Activated naive CD8-positive, alpha-beta T cell treated with anti-CD3 and anti-CD28 coated beads, Interleukin-2, amount 50 U/mL, for 16 hours (primary cell): ENCODE results near the gene LINC00632.
"Not testable (repeated sequence)": the region's sequence is repeated elsewhere in the genome, so short reads cannot be mapped to it uniquely, and the experiment has no call there.

Source experiments
- DNase-seq: peaks from one replicate; pipeline ENCODE4 v3.0.0-alpha.2; 2020; ENCODE audit warnings: low read depth, low spot score

Gene LINC00632

GRCh38 chrX:140709421-140709846 is at the start of gene LINC00632:
LINC00632 (plus strand) TSS chrX:140709759.
- no peak for DNase-seq

DNA sequence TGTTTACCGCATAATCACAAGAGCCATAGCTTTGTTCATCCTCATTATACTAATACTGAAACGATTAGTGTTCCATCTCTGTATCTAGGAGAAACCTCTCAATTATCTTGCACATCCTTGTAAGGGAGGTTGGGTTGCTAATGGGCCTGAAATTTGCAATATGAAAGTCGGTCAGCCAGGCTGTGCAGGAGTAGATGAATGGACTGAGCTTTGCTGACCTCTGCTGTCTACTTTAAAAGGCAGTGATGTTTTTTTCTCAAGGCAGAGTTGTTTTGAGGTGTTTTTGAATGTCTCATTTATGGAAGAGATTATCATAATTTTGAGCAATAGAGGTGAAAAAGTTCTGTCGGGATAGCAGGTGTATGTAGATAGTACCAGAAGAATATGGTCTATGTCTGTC is 47.9 kb upstream of the LINC00632 start:
- DNase-seq, result no peak

DNA sequence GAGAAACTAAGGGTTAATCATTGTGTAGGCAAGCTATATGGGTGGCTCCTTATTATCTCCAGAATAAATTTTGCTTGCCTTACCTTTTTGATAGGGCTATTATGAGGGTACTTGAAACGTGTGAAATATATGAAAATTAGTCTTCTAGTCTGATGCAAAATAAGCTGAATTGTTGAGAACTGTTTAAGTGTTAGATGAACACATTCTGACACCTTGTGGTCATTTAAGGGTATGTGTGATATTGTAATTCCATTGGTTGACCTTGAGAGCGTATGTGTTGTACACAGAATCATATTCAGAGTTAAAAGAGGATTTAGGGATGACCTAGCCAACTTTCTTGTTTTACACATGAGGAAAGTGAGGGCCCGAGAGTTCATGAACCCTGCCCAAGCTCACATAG is 44.6 kb upstream of the LINC00632 start:
- DNase-seq, result no peak

DNA sequence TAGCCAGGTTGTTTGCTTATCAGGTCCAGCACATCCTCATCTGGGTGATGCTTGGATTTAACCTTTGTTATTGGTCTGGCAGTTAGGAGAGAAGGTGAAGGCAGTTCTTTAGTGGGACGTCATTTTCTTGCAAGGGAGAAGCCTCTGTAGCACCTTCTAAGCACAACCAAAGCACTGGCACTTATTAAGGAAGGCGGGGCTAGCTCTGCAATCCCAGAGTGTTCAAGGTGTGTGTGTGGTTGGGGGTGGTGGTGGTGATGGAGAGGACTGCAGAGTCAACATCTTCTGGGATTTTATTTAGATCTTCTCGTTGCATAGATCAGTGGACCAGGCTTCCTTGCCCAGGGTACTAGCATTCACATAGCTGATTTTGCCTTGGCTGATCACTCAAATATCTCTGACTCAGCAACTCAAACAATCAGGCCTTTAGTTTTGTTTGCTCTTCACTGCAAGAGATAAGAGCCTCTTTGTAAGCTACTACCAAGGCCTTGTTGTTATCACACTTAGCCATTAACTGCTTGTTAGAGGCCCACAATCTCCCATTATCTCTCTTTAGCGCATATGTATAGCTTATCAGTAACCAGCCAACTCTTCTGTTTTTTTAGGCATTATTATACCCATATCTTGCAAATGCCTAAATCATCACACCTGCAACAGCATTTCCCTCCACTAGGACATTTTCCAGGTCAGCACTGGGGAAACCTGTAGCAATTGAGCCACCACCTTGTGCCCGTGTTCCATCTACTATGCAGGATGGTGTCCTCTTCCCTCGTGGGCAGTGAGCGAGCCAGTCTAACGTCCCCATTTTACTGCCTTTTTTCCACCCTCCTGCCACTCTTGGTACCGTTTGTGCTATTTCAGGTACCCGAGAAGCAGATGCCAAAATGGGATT is 36.5 kb upstream of the LINC00632 start:
- no peak for DNase-seq

DNA sequence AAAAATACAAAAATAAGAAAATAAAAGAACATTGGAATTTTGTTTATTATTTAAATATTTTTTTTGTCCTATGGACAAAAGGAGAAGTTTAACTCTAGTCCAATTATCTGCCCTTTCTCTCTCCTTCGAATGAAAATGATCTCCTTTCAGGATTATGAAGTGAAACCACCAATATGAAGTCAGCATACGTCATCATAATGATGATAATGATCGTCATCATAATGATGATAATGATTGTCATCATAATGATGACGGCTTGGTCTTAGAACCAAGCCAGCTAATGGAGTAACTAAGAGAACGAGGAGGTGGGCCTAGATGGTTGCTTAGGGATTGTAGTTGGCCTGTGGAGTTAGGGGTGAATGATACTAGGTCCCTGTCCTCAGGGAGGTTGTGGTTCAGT is 21.9 kb upstream of the LINC00632 start:
- no peak for DNase-seq

DNA sequence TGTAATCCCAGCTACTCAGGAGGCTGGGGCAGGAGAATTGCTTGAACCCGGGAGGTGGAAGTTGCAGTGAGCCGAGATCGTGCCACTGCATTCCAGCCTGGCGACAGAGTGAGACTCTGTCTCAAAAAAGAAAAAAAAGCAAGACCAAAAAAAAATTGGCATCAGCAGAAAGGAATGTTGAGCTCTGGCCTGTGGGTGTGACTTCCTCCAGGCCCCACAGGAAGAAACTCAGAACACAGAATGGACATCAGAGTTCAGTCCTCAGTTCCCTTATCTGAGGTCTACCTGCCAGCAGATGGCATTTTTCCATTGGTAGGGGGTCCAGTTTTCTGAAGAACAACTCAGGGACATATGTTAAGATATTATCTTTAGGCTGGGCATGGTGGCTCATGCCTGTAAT is 18.0 kb upstream of the LINC00632 start:
- DNase-seq, result not testable (repeated sequence)

- no peak for DNase-seq
Measured at GRCh38 chrX:140697618-140698017, 11.9 kb upstream of the LINC00632 start.

DNA sequence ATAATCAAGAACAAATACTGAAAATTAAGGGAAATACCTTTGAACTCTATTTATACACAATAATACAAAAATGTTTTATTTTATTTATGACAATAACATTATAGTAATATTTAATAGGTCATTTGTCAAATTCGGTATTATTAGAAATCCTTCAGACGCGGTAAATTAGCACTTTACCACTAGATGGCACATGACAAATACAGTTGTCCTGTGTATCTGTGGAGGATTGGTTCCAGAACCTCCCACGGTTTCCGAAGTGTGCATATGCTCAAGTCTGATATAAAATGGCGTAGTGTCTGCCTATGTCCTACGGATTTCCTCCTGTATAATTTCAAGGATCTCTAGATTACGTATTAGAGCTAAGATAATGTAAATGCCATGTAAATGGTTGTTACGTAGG is 8.1 kb upstream of the LINC00632 start:
- no peak for DNase-seq

- no peak for DNase-seq
Measured at GRCh38 chrX:140710710-140711109, 1.2 kb downstream of the LINC00632 start.

DNA sequence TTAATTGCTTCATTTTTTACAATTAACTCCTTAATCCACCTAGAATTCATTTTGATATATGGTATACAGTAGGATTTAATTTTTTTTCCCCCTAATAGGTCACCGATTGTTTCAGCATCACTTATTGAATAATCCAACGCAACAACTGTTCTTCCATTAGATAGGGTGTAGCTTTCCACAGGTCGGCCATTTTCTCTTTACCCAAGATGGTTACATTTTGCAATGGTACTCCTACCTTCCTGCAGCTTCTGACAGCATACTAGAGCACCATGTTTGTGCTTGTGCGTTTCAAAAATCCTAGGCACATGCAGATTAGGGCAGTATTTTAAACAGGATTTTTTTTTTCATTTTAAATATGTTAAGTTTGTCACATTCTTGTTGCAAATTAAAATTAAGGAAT is 2.3 kb downstream of the LINC00632 start:
- DNase-seq, result no peak

DNA sequence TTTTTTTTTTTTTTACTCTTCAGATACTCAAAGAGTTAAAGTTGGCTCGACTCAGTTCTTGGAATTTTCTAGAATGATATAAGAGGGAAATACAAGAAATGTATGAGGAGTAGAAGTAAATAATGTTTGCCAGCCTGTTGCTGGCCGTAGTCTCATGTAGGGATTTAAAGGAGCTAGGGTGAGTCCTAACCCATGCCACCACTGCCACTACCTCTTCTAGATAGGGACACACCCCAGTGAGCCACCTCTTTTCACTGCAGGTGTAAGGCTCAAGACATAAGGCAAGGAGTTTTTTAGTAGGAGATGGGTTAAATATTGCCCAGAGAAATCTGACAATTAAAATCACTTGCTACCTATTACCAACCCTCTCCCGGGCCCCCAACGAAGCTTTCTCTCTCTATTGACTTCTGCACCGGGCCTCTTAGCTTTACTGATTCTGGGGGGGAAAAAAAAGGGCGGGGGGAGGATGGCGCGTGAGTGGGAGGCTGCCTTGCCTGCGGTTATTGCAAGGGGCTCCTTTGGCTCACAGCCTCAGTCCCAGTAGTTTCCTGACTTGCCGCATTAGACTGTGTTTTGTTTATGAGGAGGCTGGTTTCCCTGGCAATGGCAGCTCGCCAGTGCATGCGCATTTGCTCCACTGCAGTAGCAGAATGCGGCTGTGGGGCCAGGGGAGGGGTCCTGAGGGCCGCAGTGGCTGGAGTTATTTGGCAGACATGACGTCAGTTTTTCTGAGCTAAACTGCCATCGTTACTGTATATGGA is 3.0 kb downstream of the LINC00632 start:
- DNase-seq, result no peak

DNA sequence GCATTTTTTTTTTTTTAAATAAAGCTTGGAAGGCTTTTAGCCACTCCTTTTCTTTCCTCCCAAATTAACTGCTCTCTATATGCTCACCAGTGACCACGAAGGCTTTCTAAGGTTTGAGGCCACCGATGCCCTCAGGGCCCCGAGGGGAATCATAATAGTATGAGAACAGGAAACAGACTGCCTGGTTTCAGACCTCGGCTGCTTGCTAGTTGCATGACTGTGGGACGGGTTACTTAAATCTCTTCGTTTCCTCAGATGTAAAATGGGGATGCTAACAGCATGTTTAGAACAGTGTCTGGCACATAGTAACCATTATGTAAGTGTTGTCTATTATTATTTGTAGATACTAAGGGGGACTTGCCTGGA is 3.6 kb downstream of the LINC00632 start:
- DNase-seq, result no peak

GRCh38 chrX:140715787-140716186 is 6.2 kb downstream of the LINC00632 start:
- DNase-seq, result no peak

DNA sequence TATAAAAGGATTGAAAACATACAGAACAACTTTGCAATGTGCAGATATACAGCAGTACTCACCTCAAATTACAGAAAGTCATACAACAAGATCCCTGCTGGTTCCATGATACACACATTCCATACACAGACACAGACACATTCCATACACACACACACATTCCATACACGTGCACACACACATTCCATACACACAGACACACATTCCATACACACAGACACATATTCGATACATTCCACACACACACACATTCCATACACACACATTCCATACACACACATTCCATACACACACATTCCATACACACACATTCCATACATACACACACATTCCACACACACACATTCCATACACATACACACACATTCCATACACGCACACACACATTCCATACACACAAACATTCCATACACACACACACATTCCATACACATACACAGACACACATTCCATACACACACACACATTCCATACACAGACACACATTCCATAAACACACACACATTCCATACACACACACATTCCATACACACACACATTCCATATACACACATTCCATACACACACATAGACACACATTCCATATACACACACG is 13.7 kb downstream of the LINC00632 start:
- DNase-seq, result no peak

DNA sequence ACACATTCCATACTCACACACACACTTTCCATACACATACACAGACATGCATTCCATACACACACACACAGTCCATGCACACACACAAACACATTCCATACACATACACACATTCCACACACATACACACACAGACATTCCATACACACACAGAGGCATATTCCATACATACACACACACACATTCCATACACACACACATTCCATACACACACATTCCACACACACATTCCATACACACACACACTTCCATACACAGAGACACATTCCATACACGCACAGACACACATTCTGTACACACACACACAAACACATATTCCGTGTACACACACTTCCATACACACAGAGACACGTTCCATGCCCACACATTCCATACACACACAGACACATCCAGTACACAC is 14.8 kb downstream of the LINC00632 start:
- DNase-seq, result no peak

GRCh38 chrX:140724736-140725135 is 15.2 kb downstream of the LINC00632 start:
- DNase-seq, result no peak

DNA sequence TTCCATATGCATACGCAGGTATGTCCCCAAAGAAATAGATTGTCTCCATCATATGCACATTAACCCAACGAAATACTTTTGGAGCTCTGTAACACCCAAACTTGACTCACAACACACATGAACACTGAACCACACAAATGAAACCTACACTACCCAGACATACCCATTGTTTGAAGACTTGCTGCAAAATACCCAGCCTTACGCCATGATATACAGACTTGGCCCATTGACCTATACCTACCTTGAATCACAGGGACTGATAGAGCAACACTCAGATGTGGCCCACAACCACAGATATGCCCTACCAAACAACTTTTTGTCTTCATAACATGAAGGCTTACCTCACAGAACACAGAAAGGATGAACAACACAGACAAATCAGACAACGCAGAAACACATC is 15.9 kb downstream of the LINC00632 start:
- no peak for DNase-seq

DNA sequence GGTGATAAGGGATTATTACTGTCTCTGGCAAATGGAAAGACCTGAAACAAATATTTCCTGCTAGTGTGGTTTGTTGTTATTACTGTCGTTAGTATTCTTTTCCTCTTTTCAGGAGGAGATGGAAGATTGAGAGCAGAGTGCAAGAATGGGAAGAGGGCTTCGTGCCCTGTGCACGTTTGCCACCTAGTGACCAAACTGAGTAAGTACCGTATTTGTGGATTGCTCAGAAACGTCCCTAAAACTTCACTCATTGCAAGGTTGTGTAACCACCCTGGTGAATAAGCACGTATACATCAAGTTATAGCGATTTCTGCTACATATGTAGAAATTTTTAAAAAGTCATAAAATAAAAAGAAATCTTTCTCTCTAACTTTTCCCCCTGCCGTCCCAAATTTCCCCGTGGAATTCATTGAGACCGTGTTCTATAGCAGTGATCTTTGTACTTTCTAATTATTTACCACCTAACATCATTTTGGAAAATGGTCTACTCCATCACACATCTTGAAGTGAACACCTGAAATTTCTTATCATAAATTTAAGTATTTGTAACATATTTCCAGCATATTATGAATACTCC is 24.3 kb downstream of the LINC00632 start:
- no peak for DNase-seq

- DNase-seq, result no peak
Measured at GRCh38 chrX:140744085-140744484, 34.5 kb downstream of the LINC00632 start.

GRCh38 chrX:140756941-140757340 is 47.4 kb downstream of the LINC00632 start:
- no peak for DNase-seq

- no peak for DNase-seq
Measured at GRCh38 chrX:140762061-140762460, 52.5 kb downstream of the LINC00632 start.

DNA sequence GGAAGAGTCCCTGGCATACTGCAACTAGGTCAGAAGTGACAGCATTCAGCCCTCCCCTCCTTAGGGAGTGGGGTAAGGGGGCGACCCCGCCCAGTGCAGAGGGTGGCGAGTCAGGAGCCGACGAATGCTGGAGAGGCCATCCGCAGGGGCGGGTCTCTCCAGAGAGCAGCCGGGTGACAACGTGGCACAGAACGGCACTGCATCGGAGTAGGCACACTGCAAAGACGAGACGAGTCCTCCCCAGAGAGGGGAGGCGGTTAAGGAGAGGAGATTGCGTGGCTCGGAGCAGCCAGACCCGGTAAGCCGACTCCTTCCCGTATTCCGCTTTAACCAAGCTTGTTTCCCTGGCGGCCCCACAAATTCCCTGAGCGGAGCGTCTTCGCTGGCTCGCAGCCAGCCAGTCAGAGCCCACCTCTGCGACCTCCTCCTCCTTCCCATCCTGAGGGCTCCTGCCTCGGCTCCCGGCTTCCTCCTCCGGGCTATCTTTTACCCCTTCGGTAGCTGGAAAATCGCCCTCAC is 54.9 kb downstream of the LINC00632 start:
- no peak for DNase-seq
